H1 (cell line): Measurements from ENCODE around the gene E2F8. TPM values are rescaled to one million over a fixed set of nuclear protein-coding genes. Genes with fewer than 3 reads are reported as not detected.

Source experiments
- CTCF ChIA-PET: fragments of 300-600 bp; sonication (Branson Sonifier 250); formaldehyde crosslinking; loops from one replicate; lab custom pipeline; 2021; ENCODE audit not compliant: partially characterized antibody; lab: Charles Lee
- POLR2A ChIA-PET: fragments of 300-600 bp; sonication (Branson Sonifier 250); formaldehyde crosslinking; loops from one replicate; lab custom pipeline; 2021; ENCODE audit warnings: inconsistent platforms; ENCODE audit not compliant: partially characterized antibody; lab: Charles Lee
- DNase-seq, 2 experiments: peaks; one replicate each; pipeline versions ENCODE4 v3.0.0 to v3.0.0-alpha.2; 2010 to 2022; ENCODE audit warnings: low spot score in 2 of 2, low read depth in 1 of 2, mixed read lengths in 1 of 2
- FAIRE-seq: peaks from 2 replicates; lab custom pipeline; 2011; peaks lifted over from hg19 to GRCh38; lab: Jason Lieb, UNC
- H2AFZ ChIP-seq: 2 replicates; pipeline ENCODE4 v1.8.1; 2012; ENCODE audit warnings: low read length, inconsistent platforms
- H2AK5ac ChIP-seq: 2 replicates; pipeline ENCODE4 v1.6.1; 2013; ENCODE audit warnings: low read depth, low read length
- H2BK120ac ChIP-seq: replicated peaks from 2 replicates; pipeline ENCODE3; 2013; ENCODE audit warnings: low read depth, low read length, inconsistent platforms
- H2BK12ac ChIP-seq: 2 replicates; pipeline ENCODE4 v1.6.1; 2013; ENCODE audit warnings: low read depth, low read length
- H2BK15ac ChIP-seq: 2 replicates; pipeline ENCODE4 v1.6.1; 2013; ENCODE audit warnings: low read length
- H2BK20ac ChIP-seq: 2 replicates; pipeline ENCODE4 v1.6.1; 2013; ENCODE audit warnings: low read length
- H2BK5ac ChIP-seq: 2 replicates; pipeline ENCODE4 v1.6.1; 2013; ENCODE audit warnings: low read depth, low read length
- H3K14ac ChIP-seq: 2 replicates; pipeline ENCODE4 v1.6.1; 2013; ENCODE audit warnings: inconsistent platforms; ENCODE audit not compliant: insufficient read length
- H3K18ac ChIP-seq: 2 replicates; pipeline ENCODE4 v1.6.1; 2013; ENCODE audit warnings: low read length; ENCODE audit errors: extremely low read depth
- H3K23ac ChIP-seq: 2 replicates; pipeline ENCODE4 v1.6.1; 2013; ENCODE audit warnings: inconsistent platforms; ENCODE audit not compliant: insufficient read length
- H3K23me2 ChIP-seq: 2 replicates; pipeline ENCODE4 v1.6.1; 2013; ENCODE audit warnings: low read depth, low read length
- H3K27ac ChIP-seq: 2 replicates; pipeline ENCODE4 v1.6.1; 2011; ENCODE audit warnings: low read depth, low read length, inconsistent platforms
- H3K27me3 ChIP-seq, 4 experiments: replicated peaks in 1 of 4; 1 replicate in 1 of 4; 2 replicates in 3 of 4; pipeline versions ENCODE4 v1.6.1 to v1.8.1; 2011 to 2013; ENCODE audit warnings: low read length in 3 of 4, mild to moderate bottlenecking in 3 of 4, inconsistent platforms in 2 of 4, mixed read lengths in 2 of 4, moderate library complexity in 1 of 4; ENCODE audit not compliant: control insufficient read depth in 3 of 4, insufficient read depth in 3 of 4; ENCODE audit errors: extremely low read depth in 1 of 4
- H3K36me3 ChIP-seq, 4 experiments: 2 replicates each; pipeline versions ENCODE4 v1.6.1 to v1.8.1; 2011 to 2013; ENCODE audit warnings: mild to moderate bottlenecking in 4 of 4, low read length in 3 of 4, moderate library complexity in 2 of 4, control low read depth in 1 of 4, inconsistent platforms in 1 of 4; ENCODE audit not compliant: insufficient read depth in 4 of 4, control insufficient read depth in 2 of 4
- H3K4ac ChIP-seq: replicated peaks from 2 replicates; pipeline ENCODE3; 2013; ENCODE audit warnings: low read length, low read depth, mixed read lengths, inconsistent platforms; ENCODE audit not compliant: insufficient read length
- H3K4me1 ChIP-seq, 4 experiments: replicated peaks in 1 of 4; 1 replicate in 1 of 4; 2 replicates in 3 of 4; pipeline versions ENCODE4 v1.6.1 to v1.8.1; 2011 to 2013; ENCODE audit warnings: low read length in 3 of 4, inconsistent platforms in 2 of 4, mixed read lengths in 1 of 4; ENCODE audit not compliant: insufficient read depth in 4 of 4, control insufficient read depth in 3 of 4
- H3K4me2 ChIP-seq, 2 experiments: 2 replicates each; pipeline versions ENCODE4 v1.6.1 to v1.8.1; 2011 to 2013; ENCODE audit warnings: low read depth in 2 of 2, low read length in 2 of 2, control low read depth in 1 of 2, inconsistent platforms in 1 of 2, mild to moderate bottlenecking in 1 of 2; ENCODE audit not compliant: insufficient read depth in 1 of 2
- H3K4me3 ChIP-seq, 4 experiments: fragments of 200-600, 300-600 bp in 1 of 4; sonication (generic), shearing (Covaris generic), sonication (Bioruptor Twin) in 1 of 4; 2 replicates each; pipeline versions ENCODE4 v1.5.1 to v1.8.1; 2011 to 2016; ENCODE audit warnings: low read length in 4 of 4, low read depth in 3 of 4, control low read depth in 2 of 4, inconsistent platforms in 2 of 4, mild to moderate bottlenecking in 2 of 4, mixed read lengths in 1 of 4, moderate library complexity in 1 of 4; ENCODE audit not compliant: insufficient read depth in 2 of 4; ENCODE audit errors: extremely low read depth in 1 of 4
- H3K56ac ChIP-seq: replicated peaks from 2 replicates; pipeline ENCODE3; 2013; ENCODE audit warnings: low read depth, mild to moderate bottlenecking, mixed read lengths, low read length, inconsistent platforms; ENCODE audit not compliant: insufficient read length
- H3K79me1 ChIP-seq: 2 replicates; pipeline ENCODE4 v1.6.1; 2013; ENCODE audit warnings: low read depth, low read length, control low read depth
- H3K79me2 ChIP-seq, 2 experiments: 2 replicates each; pipeline versions ENCODE4 v1.6.1 to v1.8.1; 2012 to 2013; ENCODE audit warnings: low read length in 2 of 2, mild to moderate bottlenecking in 2 of 2, inconsistent platforms in 1 of 2; ENCODE audit not compliant: insufficient read depth in 2 of 2, control insufficient read depth in 1 of 2
- H3K9ac ChIP-seq, 4 experiments: replicated peaks in 1 of 4; 1 replicate in 1 of 4; 2 replicates in 3 of 4; pipeline versions ENCODE4 v1.6.1 to v1.8.1; 2011 to 2013; ENCODE audit warnings: low read depth in 3 of 4, low read length in 3 of 4, control low read depth in 2 of 4, mild to moderate bottlenecking in 2 of 4, moderate library complexity in 2 of 4, inconsistent platforms in 1 of 4; ENCODE audit errors: extremely low read depth in 1 of 4
- H3K9me3 ChIP-seq, 2 experiments: 2 replicates each; pipeline versions ENCODE4 v1.6.1 to v1.8.1; 2012 to 2013; ENCODE audit warnings: mild to moderate bottlenecking in 2 of 2, moderate library complexity in 2 of 2, control low read depth in 1 of 2, inconsistent platforms in 1 of 2, low read depth in 1 of 2, low read length in 1 of 2, mixed read lengths in 1 of 2; ENCODE audit not compliant: insufficient read depth in 2 of 2
- H4K20me1 ChIP-seq, 2 experiments: replicated peaks in 1 of 2; 2 replicates each; pipeline versions ENCODE3 to v1.8.1; 2011 to 2013; ENCODE audit warnings: inconsistent platforms in 2 of 2, low read length in 2 of 2, mild to moderate bottlenecking in 1 of 2; ENCODE audit not compliant: insufficient read depth in 2 of 2, control insufficient read depth in 1 of 2
- H4K5ac ChIP-seq: 2 replicates; pipeline ENCODE4 v1.6.1; 2013; ENCODE audit warnings: low read length, low read depth, mixed read lengths, inconsistent platforms; ENCODE audit not compliant: insufficient read length
- H4K8ac ChIP-seq: 2 replicates; pipeline ENCODE4 v1.8.0; 2013; ENCODE audit warnings: mild to moderate bottlenecking, moderate library complexity, low read length, inconsistent platforms; ENCODE audit not compliant: insufficient read depth; ENCODE audit errors: extremely low read depth
- H4K91ac ChIP-seq: replicated peaks from 2 replicates; pipeline ENCODE3; 2013; ENCODE audit warnings: low read length, mixed read lengths, inconsistent platforms; ENCODE audit not compliant: insufficient read length
- ASH2L ChIP-seq: fragments of 200-600, 300-600 bp; sonication (generic); IDR thresholded peaks from one replicate; pipeline ENCODE4 v1.7.1; 2017; ENCODE audit warnings: low read length
- BACH1 ChIP-seq: IDR thresholded peaks from 2 replicates; pipeline ENCODE4 v1.6.1; 2012; ENCODE audit warnings: low read length, improper control_type of control experiment
- BRCA1 ChIP-seq: IDR thresholded peaks from 2 replicates; pipeline ENCODE4 v1.6.1; 2012; ENCODE audit warnings: low read depth, low read length, improper control_type of control experiment
- CBX8 ChIP-seq: fragments of 300-800, 300-1000 bp; sonication (generic); IDR thresholded peaks from 2 replicates; pipeline ENCODE4 v1.7.1; 2016; ENCODE audit warnings: low read depth, low read length, borderline replicate concordance
- EGR1 ChIP-seq: IDR thresholded peaks from 2 replicates; pipeline ENCODE4 v1.6.1; 2011; ENCODE audit warnings: low read depth, low read length, borderline replicate concordance
- GTF2F1 ChIP-seq: IDR thresholded peaks from 2 replicates; pipeline ENCODE4 v1.6.1; 2012; ENCODE audit warnings: low read depth, low read length, improper control_type of control experiment, borderline replicate concordance
- JUND ChIP-seq: IDR thresholded peaks from 2 replicates; pipeline ENCODE4 v1.6.1; 2011; ENCODE audit warnings: mild to moderate bottlenecking, improper control_type of control experiment, low read length
- MAX ChIP-seq: IDR thresholded peaks from 2 replicates; pipeline ENCODE4 v1.6.1; 2012; ENCODE audit warnings: inconsistent platforms
- NANOG ChIP-seq: IDR thresholded peaks from 2 replicates; pipeline ENCODE4 v1.6.1; 2011; ENCODE audit warnings: low read length, low read depth, mild to moderate bottlenecking, inconsistent platforms; ENCODE audit not compliant: insufficient read depth, poor library complexity, severe bottlenecking
- NRF1 ChIP-seq: IDR thresholded peaks from 2 replicates; pipeline ENCODE4 v1.6.1; 2011; ENCODE audit warnings: mild to moderate bottlenecking, low read depth, low read length, improper control_type of control experiment
- POU5F1 ChIP-seq: IDR thresholded peaks from 2 replicates; pipeline ENCODE4 v1.6.1; 2011; ENCODE audit warnings: low read depth, mild to moderate bottlenecking, low read length, moderate library complexity
- RFX5 ChIP-seq: IDR thresholded peaks from 2 replicates; pipeline ENCODE4 v1.6.1; 2011; ENCODE audit warnings: low read depth, low read length, improper control_type of control experiment, borderline replicate concordance
- SP2 ChIP-seq: IDR thresholded peaks from 2 replicates; pipeline ENCODE4 v1.6.1; 2012; ENCODE audit warnings: mild to moderate bottlenecking, low read length, inconsistent platforms
- YY1 ChIP-seq: IDR thresholded peaks from 2 replicates; pipeline ENCODE4 v1.6.1; 2011; ENCODE audit warnings: low read depth, mild to moderate bottlenecking, low read length
- WGBS, 2 experiments: shearing (Covaris generic) in 1 of 2; methylation state at CpG; one replicate each; pipeline versions ENCODE4 v1.1.6 to v1.1.7; 2013 to 2015; ENCODE audit warnings: low lambda C conversion rate in 2 of 2, mixed read lengths in 2 of 2, inconsistent platforms in 1 of 2, low coverage in 1 of 2, missing lambda C conversion rate in 1 of 2; ENCODE audit not compliant: insufficient replicate concordance in 2 of 2, insufficient coverage in 1 of 2, insufficient read length in 1 of 2; ENCODE audit errors: extremely low coverage in 1 of 2, missing lambda C conversion rate in 1 of 2; 5-methylcytosine and 5-hydroxymethylcytosine counted together
- polyA plus RNA-seq, 7 experiments: library from polyadenylated mRNA; depleted of rRNA in 3 of 7; stranded (reverse) in 5 of 7; unstranded in 2 of 7; fragments of >200 nt in 5 of 7; fragments of 200-250 nt in 2 of 7; gene quantifications; 1 replicate in 5 of 7; 2 replicates in 1 of 7; 4 replicates in 1 of 7; pipeline versions ENCODE4 v1.2.1 to v1.2.3, GENCODE V29; 2011 to 2013; ENCODE audit warnings: missing spikeins in 2 of 7, mixed read lengths in 2 of 7
- total RNA-seq: library from RNA; stranded (reverse); fragmentation: NEBNext Ultra II Directional; extraction: Animal tissue kit (Norgen Biotek cat#: 25700); gene quantifications from 2 replicates; pipeline ENCODE4 v1.2.1, GENCODE V29; 2021

The E2F8 gene
- total and polyA plus RNA-seq, 2 of the 8 experiments (the other 6 are each of a cell fraction or from before 2014, with no cell fraction given): 5.4 to 11.4 TPM

GRCh38 chr11:19258641-19259230 is 18.0 kb upstream of the E2F8 start:
- no peaks in the 10 kb centered on the region for H3K79me1 ChIP-seq
- H3K23ac ChIP-seq: no peak overlapping the region
- H3K4ac ChIP-seq: no peak overlapping the region
- no peak overlapping the region for H2BK5ac ChIP-seq
- POLR2A ChIA-PET: no interaction called here
- H3K18ac ChIP-seq: no peak overlapping the region
- H4K91ac ChIP-seq: no peak overlapping the region
- no peaks in the 10 kb centered on the region for H4K20me1 ChIP-seq
- H3K4me3 ChIP-seq: no peak overlapping the region
- H3K79me2 ChIP-seq: no peaks in the 10 kb centered on the region
- no peak overlapping the region for H2BK20ac ChIP-seq
- no peaks in the 10 kb centered on the region for H3K36me3 ChIP-seq
- no peaks in the 10 kb centered on the region for H3K27me3 ChIP-seq
- no peak overlapping the region for H4K5ac ChIP-seq
- CTCF ChIA-PET: interaction anchor here (0.7 to 5.7 kb wide), 33 partner anchors 9 to 301 kb away, joined by 3 to 65 read pairs (median 4); no protein-coding TSS in a partner anchor
- no peak overlapping the region for H3K14ac ChIP-seq
- no peak for TF ChIP-seq ASH2L
- TF ChIP-seq CBX8: no peak
- no peak for TF ChIP-seq YY1
- TF ChIP-seq GTF2F1: no peak
- no peak for TF ChIP-seq NRF1
- no peak for TF ChIP-seq JUND
- no peak for TF ChIP-seq BACH1
- TF ChIP-seq SP2: no peak
- TF ChIP-seq RFX5: no peak
- TF ChIP-seq POU5F1: no peak
- TF ChIP-seq MAX: no peak
- TF ChIP-seq NANOG: no peak
- no peak for TF ChIP-seq BRCA1
- TF ChIP-seq EGR1: no peak
- H3K27ac ChIP-seq: no peak overlapping the region
- H3K4me1 ChIP-seq: peaks cover 0 to 5% (median 3%) of the 10 kb centered on the region in 4 experiments; a peak in 4 of 7 replicates
- H3K4me2 ChIP-seq: no peak overlapping the region
- peaks cover 0 to 2% of the 10 kb centered on the region in 2 experiments; a peak in 1 of 4 replicates for H3K9me3 ChIP-seq
- no peaks in the 10 kb centered on the region for H3K23me2 ChIP-seq
- H3K9ac ChIP-seq: no peak overlapping the region
- H4K8ac ChIP-seq: no peak overlapping the region
- 81% methylated on average over 4 of the region's 4 CpGs; no CpG with 5 or more reads in 1 of the 2 experiments for WGBS, 2 experiments
- H3K56ac ChIP-seq: no peak overlapping the region
- no peak for FAIRE-seq
- no peak overlapping the region for H2BK12ac ChIP-seq
- H2BK120ac ChIP-seq: no peak overlapping the region
- H2BK15ac ChIP-seq: no peak overlapping the region
- H2AK5ac ChIP-seq: no peak overlapping the region
- no peak for DNase-seq
- H2AFZ ChIP-seq: no peak overlapping the region
